GM10266 (cell line): ENCODE results near the gene RAB34.
"Not testable (repeated sequence)": the region's sequence is repeated elsewhere in the genome, so short reads cannot be mapped to it uniquely, and the experiment has no call there.

ENCODE experiments used
- DNase-seq: peaks from one replicate; pipeline ENCODE4 v3.0.0; 2012; ENCODE audit errors: extremely low spot score
- TF ChIP-seq, protein P1 (sequence below): IDR thresholded peaks from 2 replicates; pipeline ENCODE4 v1.5.1; 2012; ENCODE audit warnings: mild to moderate bottlenecking, low read depth; ENCODE audit not compliant: control insufficient read depth, insufficient read depth; ENCODE audit errors: missing control alignments

Gene RAB34

GRCh38 chr17:28728364-28729200 lies 10.9 kb upstream of the RAB34 start, which contains the start of gene NEK8:
TSS of gene NEK8 (plus strand) at chr17:28728788. CDS start at chr17:28728814, 26 bp downstream.
- peak; percentile 88 for DNase-seq
- TF ChIP-seq, protein P1, sequence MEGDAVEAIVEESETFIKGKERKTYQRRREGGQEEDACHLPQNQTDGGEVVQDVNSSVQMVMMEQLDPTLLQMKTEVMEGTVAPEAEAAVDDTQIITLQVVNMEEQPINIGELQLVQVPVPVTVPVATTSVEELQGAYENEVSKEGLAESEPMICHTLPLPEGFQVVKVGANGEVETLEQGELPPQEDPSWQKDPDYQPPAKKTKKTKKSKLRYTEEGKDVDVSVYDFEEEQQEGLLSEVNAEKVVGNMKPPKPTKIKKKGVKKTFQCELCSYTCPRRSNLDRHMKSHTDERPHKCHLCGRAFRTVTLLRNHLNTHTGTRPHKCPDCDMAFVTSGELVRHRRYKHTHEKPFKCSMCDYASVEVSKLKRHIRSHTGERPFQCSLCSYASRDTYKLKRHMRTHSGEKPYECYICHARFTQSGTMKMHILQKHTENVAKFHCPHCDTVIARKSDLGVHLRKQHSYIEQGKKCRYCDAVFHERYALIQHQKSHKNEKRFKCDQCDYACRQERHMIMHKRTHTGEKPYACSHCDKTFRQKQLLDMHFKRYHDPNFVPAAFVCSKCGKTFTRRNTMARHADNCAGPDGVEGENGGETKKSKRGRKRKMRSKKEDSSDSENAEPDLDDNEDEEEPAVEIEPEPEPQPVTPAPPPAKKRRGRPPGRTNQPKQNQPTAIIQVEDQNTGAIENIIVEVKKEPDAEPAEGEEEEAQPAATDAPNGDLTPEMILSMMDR: no peak

- TF ChIP-seq, protein P1: peak; percentile 99
- peak; percentile 91 for DNase-seq
Measured at GRCh38 chr17:28726627-28727491, 9.2 kb upstream of the RAB34 start.

DNA sequence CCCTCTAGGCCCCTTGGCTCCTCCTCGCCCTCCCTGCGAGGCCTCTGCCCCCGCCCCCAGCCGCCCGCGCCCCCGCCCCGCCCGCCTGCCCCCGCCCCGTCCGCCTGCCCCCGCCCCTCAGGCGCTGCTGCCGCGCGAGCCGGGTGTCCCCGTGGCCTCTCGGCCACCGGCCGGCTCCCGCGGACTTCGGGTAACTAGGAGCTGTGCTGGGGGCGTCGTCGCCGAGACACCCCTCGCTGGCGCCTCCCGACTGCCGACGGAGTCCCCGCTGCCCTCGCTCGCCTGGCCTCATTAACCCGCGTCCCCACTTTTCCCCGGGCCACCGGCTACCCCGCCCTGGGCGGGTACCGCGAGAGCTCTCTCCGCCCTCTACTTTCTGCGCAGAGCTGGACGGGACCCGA lies 8.6 kb upstream of the RAB34 start, which contains the start of gene TLCD1:
TSS of gene TLCD1 (minus strand) at position 8 of the 401 bp plus-strand sequence. CDS start 136 bp downstream, outside the sequence.
- peak; percentile 88 for DNase-seq
- TF ChIP-seq, protein P1: no peak

DNA sequence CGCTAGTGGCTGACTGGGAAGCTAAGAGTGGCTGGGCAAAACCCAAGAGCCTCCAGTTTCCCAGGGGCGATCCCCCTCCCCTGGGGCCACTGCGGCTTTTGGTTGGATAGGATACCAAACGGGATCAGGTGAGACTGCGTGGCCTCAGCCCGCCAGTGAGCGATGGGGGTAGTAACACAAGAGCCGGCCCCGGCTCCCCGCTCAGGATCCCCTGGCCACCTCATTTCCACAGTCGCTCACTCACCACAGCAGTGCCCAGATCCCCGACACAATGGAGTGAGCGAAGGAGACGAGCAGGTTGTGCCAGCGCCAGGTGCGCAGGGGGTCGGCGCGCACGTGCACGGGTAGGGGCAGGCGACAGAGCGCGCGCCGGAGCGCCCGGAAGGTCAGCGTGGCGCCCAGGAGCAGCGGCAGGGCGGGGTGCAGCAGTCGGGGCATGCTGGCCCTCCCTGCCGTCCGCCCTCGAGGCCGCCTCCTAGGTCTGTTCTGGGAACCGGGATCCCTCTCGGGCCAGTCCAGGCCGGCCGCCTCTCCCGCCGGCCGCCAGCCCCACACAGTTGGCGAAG lies 8.1 kb upstream of the RAB34 start:
- TF ChIP-seq, protein P1: no peak
- DNase-seq: no peak

DNA sequence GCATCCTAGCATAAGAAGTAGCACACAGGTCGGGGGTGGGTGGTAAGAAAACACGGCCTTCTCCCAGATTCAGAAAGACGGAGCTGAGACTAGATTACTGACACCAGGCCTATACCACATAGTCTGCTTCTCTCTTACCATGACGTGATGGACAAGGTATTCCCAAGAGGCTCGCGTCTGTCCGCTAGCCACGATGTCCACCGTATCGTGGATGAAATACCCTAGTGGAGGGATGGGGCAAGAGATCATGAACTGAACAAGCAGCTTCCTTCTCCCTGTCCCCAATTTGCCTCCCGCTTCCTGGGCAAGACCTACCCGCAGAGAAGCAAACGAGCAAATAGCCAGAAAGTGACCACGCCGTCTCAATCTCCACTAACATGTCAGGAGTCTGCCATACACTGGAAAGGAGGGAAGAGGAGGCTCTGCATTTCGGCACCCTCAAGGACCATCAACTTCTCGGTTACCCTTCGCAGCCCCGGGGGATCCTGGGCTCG lies 7.5 kb upstream of the RAB34 start:
- TF ChIP-seq, protein P1: no peak
- no peak for DNase-seq

GRCh38 chr17:28724500-28725165 lies 7.0 kb upstream of the RAB34 start:
- DNase-seq: no peak

GRCh38 chr17:28723836-28724499 lies 6.3 kb upstream of the RAB34 start:
- DNase-seq: not testable (repeated sequence)

More at GRCh38 chr17:28724500-28725165, 7.0 kb upstream of the RAB34 start:
- TF ChIP-seq, protein P1: no peak
